ENCODE data around the gene SLC34A3.

GRCh38 chr9:137190315-137190856 lies 40.3 kb upstream of the SLC34A3 start:
- TF ChIP-seq EZH2 (IDR thresholded peaks at IDR 0.05; ENCODE audit: low read depth) = no peak
- TF ChIP-seq CTCF (conservative IDR thresholded peaks at IDR 0.05) = peak; percentile 35; the same call in 1 of the 2 replicates

Data from PC-9 (cell line).